Measurements from ENCODE around the gene BHLHE40.

BHLHE40 gene

DNA sequence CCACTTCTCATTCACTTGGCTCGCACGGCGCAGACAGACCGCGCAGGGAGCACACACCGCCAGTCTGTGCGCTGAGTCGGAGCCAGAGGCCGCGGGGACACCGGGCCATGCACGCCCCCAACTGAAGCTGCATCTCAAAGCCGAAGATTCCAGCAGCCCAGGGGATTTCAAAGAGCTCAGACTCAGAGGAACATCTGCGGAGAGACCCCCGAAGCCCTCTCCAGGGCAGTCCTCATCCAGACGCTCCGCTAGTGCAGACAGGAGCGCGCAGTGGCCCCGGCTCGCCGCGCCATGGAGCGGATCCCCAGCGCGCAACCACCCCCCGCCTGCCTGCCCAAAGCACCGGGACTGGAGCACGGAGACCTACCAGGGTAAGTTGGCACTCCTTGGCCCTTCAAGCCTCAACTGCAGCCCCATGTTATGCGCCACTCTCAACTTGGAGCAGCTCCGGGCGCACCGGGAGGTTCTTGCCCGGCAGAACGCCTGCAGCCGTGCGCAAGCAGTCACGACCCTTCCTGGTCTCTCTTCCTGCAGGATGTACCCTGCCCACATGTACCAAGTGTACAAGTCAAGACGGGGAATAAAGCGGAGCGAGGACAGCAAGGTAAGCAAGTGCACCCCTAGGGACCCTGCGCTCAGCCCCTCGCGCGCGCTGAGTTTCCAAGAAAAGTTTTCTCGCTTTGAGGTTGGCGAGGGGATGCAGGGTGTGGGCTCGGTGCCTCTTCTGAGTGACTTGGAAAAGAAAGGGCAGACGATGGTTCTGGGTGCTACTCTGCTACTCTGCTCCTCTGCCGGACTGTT is at the start of gene BHLHE40:
BHLHE40 (plus strand) TSS at position 10 of the 801 bp plus-strand sequence; CDS start at position 292, 282 bp downstream.
- H3K4me3 ChIP-seq (replicated peaks in 1 of 2; ENCODE audit: low read depth in 2 of 2, low read length in 2 of 2) = peak within 1 kb of the TSS; percentile 99 to 100
- DNase-seq (ENCODE audit: low read depth in 2 of 2) = no peak
- TF ChIP-seq, protein P1, sequence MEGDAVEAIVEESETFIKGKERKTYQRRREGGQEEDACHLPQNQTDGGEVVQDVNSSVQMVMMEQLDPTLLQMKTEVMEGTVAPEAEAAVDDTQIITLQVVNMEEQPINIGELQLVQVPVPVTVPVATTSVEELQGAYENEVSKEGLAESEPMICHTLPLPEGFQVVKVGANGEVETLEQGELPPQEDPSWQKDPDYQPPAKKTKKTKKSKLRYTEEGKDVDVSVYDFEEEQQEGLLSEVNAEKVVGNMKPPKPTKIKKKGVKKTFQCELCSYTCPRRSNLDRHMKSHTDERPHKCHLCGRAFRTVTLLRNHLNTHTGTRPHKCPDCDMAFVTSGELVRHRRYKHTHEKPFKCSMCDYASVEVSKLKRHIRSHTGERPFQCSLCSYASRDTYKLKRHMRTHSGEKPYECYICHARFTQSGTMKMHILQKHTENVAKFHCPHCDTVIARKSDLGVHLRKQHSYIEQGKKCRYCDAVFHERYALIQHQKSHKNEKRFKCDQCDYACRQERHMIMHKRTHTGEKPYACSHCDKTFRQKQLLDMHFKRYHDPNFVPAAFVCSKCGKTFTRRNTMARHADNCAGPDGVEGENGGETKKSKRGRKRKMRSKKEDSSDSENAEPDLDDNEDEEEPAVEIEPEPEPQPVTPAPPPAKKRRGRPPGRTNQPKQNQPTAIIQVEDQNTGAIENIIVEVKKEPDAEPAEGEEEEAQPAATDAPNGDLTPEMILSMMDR (IDR thresholded peaks at IDR 0.05; ENCODE audit: low read depth, low read length) = no peak

DNA sequence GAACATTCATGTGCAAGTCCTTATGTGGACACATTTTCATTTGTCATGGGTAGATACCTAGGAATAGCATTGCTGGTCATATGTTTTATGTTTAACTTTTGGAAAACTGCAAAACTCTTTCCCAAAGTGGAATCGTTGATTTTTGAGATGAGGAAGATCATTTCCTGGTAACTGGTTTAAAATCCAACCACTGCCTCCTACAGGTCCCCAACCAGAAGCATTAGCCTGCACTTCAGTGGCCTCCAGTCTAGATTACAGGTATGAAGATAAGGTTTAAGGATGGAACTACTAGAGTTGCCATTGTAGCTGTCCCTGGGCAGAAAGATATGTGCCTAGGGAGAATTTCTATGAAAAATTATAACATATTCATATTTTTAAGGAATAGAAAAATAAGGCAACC is 48.7 kb upstream of the BHLHE40 start:
- DNase-seq (ENCODE audit: low read depth in 2 of 2) = no peak
- no peak overlapping the region for H3K4me3 ChIP-seq (replicated peaks in 1 of 2; ENCODE audit: low read depth in 2 of 2, low read length in 2 of 2)

DNA sequence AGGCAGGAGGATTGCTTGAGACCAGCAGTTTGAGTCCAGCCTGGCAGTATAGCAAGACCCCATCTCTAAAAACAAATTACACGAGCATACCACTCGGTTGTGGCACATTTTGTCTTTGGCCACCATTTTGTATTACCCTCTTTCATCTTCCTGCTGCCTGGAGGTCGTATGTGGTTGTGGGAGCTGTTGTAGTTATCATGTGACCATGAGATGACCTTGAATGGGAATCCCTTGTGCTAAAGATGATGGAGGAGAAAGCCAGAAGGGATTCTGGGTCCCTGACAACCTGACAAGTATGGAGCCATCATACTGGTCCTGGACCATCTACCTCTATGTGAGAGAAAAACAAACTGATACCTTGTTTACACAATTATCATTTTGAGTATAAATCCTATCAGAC is 45.2 kb upstream of the BHLHE40 start:
- no peak overlapping the region for H3K4me3 ChIP-seq (replicated peaks in 1 of 2; ENCODE audit: low read depth in 2 of 2, low read length in 2 of 2)
- TF ChIP-seq, protein P1 (IDR thresholded peaks at IDR 0.05; ENCODE audit: low read depth, low read length) = no peak
- no peak for DNase-seq (ENCODE audit: low read depth in 2 of 2)

More for the DNA sequence above, 48.7 kb upstream of the BHLHE40 start:
- TF ChIP-seq, protein P1 (IDR thresholded peaks at IDR 0.05; ENCODE audit: low read depth, low read length) = no peak

DNA sequence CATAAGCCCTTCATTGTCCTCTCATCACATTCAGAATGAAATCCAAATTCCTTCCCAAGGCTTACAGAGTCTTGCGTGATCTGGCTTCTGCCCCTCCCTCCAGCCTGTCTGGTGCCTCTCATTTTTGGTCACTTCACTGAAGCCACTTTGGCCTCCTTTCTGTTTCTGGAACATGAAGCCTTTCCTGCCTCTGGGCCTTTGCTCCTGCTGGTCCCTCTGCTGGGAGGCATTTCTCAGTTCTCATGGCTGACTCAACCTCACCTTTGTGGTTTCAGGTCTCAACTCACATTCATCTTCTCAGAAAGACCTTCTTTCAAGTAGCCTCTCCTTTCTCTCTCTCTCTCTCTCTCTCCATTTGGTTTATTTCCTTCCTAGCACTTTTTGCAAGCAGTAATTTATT is 43.9 kb upstream of the BHLHE40 start:
- TF ChIP-seq, protein P1 (IDR thresholded peaks at IDR 0.05; ENCODE audit: low read depth, low read length) = no peak
- no peak overlapping the region for H3K4me3 ChIP-seq (replicated peaks in 1 of 2; ENCODE audit: low read depth in 2 of 2, low read length in 2 of 2)
- DNase-seq (ENCODE audit: low read depth in 2 of 2) = no peak

DNA sequence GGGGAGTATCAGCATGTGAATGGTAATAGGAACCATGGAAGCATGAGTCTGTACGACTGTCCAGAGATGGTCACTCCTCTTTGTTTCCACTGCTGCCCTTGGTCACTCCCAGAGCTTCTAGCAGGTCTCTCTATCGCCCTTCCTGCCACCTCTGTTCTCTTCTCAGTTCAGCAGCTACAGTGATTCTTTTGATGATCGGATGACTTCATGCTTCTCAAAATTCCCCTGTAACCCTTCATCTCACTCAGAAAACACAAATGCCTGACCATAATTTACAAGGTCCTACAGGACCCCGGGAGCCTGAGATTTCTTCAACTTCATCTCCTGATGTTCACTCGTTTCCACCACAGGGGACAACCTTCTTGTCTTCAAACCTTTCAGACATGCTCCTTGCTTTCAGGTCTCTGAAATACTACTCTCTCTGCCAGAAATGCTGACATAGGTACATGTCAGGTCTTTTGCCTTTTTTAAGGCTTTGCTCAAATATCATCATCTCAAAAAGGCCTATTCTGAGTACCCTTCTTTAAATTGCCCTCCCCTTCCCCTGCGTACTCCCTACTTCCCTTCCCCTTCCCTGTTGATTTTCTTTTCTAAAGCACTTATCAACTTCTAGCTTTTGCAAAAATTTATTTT is 42.1 kb upstream of the BHLHE40 start:
- TF ChIP-seq, protein P1 (IDR thresholded peaks at IDR 0.05; ENCODE audit: low read depth, low read length) = no peak
- DNase-seq (ENCODE audit: low read depth in 2 of 2) = no peak
- H3K4me3 ChIP-seq (replicated peaks in 1 of 2; ENCODE audit: low read depth in 2 of 2, low read length in 2 of 2) = no peak overlapping the region

DNA sequence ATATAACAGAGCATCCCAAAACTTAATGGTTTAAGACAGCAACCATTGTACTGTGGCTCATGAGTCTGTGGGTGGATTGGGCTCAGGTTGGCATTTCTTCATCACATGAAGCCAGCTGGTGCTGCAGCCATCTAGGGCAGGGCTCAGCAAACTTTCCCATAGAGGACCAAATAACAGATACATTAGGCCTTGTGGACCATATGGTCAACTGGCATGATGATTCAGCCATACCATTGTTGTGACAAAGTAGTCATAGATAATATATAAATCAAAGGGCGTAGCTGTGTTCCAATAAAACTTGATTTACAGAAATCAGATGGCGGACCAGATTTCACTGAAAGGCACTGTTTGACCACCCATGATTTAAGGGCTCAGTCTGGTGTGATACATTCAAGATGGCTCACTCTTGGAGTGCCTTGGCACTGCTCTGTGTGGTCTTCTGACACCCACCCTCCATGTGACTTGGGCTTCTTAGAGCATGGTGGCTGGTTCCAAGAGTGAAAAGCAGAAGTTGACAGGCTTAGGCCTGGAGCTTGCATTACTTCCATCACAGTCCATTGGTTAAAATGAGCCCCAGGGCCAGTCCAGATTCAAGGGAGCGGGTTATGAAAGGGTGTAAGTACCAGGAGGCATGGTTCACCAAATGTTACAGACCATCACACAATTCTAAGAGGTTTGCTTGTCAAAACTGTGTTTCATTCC is 40.8 kb upstream of the BHLHE40 start:
- TF ChIP-seq, protein P1 (IDR thresholded peaks at IDR 0.05; ENCODE audit: low read depth, low read length) = no peak
- H3K4me3 ChIP-seq (replicated peaks in 1 of 2; ENCODE audit: low read depth in 2 of 2, low read length in 2 of 2) = no peak overlapping the region
- DNase-seq (ENCODE audit: low read depth in 2 of 2) = peak in 1 of 2 donors; percentile 34

Measured in cardiac fibroblast (primary cell).